ENCODE results near the gene IGSF21. TPM values are rescaled to one million over a fixed set of nuclear protein-coding genes. Genes with fewer than 3 reads are reported as not detected.

IGSF21 gene
- polyA plus RNA-seq, 2 of the 4 experiments (the other 2 are of a cell fraction) = not detected

GRCh38 chr1:18265641-18266040, 158.0 kb downstream of the IGSF21 start:
- Histone ChIP-seq H3K4me1 (no peaks in the 10 kb centered on the region), H3K4me3 (no peak overlapping the region), H3K4me2 (no peak overlapping the region), H3K9me3 (no peaks in the 10 kb centered on the region), H3K27ac (no peak overlapping the region)
- WGBS (ENCODE audit: missing lambda C conversion rate) = 10% methylated on average over 3 of the region's 9 CpGs
- POLR2A ChIA-PET = no interaction called here
- DNase-seq (ENCODE audit: low read depth in 1 of 2, low spot score in 1 of 2) (no peak), FAIRE-seq (no peak), ATAC-seq (no peak)
- TF ChIP-seq SREBF2 (IDR thresholded peaks at IDR 0.05) = no peak
- no peak for TF ChIP-seq REST (IDR thresholded peaks at IDR 0.05)
- no peak for TF ChIP-seq CHD4 (IDR thresholded peaks at IDR 0.05; ENCODE audit: borderline replicate concordance)
- no peak for TF ChIP-seq SMC3 (IDR thresholded peaks at IDR 0.05)
- no peak for TF ChIP-seq NPAS2 (CRISPR knock-in tag; IDR thresholded peaks at IDR 0.05; ENCODE audit: borderline replicate concordance)
- TF ChIP-seq RFX5 (IDR thresholded peaks at IDR 0.05) = no peak
- no peak for TF ChIP-seq ZSCAN20 (CRISPR knock-in tag; IDR thresholded peaks at IDR 0.05)
- TF ChIP-seq KDM1A (IDR thresholded peaks at IDR 0.05; ENCODE audit: low read depth) = no peak
- no peak for TF ChIP-seq GATA3 (IDR thresholded peaks at IDR 0.05; ENCODE audit: borderline replicate concordance)
- TF ChIP-seq ESRRA (IDR thresholded peaks at IDR 0.05; ENCODE audit: borderline replicate concordance, low read length) = no peak
- TF ChIP-seq FOXS1 (CRISPR knock-in tag; IDR thresholded peaks at IDR 0.05) = no peak
- no peak for TF ChIP-seq HEYL (CRISPR knock-in tag; IDR thresholded peaks at IDR 0.05)
- no peak for TF ChIP-seq TP53 (CRISPR knock-in tag; IDR thresholded peaks at IDR 0.05)
- TF ChIP-seq EP300 (IDR thresholded peaks at IDR 0.05) = no peak
- TF ChIP-seq CEBPB (IDR thresholded peaks at IDR 0.05) = no peak
- TF ChIP-seq HDAC2 (IDR thresholded peaks at IDR 0.05) = no peak
- TF ChIP-seq ZC3H11A (IDR thresholded peaks at IDR 0.05) = no peak
- no peak for TF ChIP-seq E2F6 (IDR thresholded peaks at IDR 0.05; ENCODE audit: borderline replicate concordance, low read depth)
- TF ChIP-seq NR3C1 (IDR thresholded peaks at IDR 0.05) = no peak
- CTCF ChIA-PET = no interaction called here

- no peaks in the 10 kb centered on the region for H3K9me3 ChIP-seq
- ChIA-PET CTCF (interaction anchor here (0.7 to 1.1 kb wide), 2 partner anchors 15 to 32 kb away, joined by 3 read pairs; no protein-coding TSS in a partner anchor), POLR2A (no interaction called here)
- no peak for ATAC-seq
- H3K4me3 ChIP-seq = no peak overlapping the region
- TF ChIP-seq MAFK (IDR thresholded peaks at IDR 0.05; ENCODE audit: partially characterized antibody) (no peak), CEBPB (IDR thresholded peaks at IDR 0.05) (no peak), NR3C1 (IDR thresholded peaks at IDR 0.05) (no peak), EHF (CRISPR knock-in tag; IDR thresholded peaks at IDR 0.05) (no peak), EHMT2 (IDR thresholded peaks at IDR 0.05; ENCODE audit: low read depth) (no peak), USF2 (IDR thresholded peaks at IDR 0.05) (no peak), KDM5A (IDR thresholded peaks at IDR 0.05) (no peak), RNF2 (IDR thresholded peaks at IDR 0.05; ENCODE audit: borderline replicate concordance, low read depth) (no peak), RFX5 (IDR thresholded peaks at IDR 0.05) (no peak), ESRRA (IDR thresholded peaks at IDR 0.05; ENCODE audit: borderline replicate concordance, low read length) (no peak), ELK1 (IDR thresholded peaks at IDR 0.05; ENCODE audit: low read depth, low read length) (no peak)
- no peak for FAIRE-seq
- no peaks in the 10 kb centered on the region for H3K4me1 ChIP-seq
- H3K27ac ChIP-seq = no peak overlapping the region
- no peak for DNase-seq (ENCODE audit: low read depth in 1 of 2, low spot score in 1 of 2)
- H3K4me2 ChIP-seq = no peak overlapping the region
- WGBS (ENCODE audit: missing lambda C conversion rate) = no CpG with 5 or more reads among the region's 2 CpGs
Measured at GRCh38 chr1:18266391-18266790, 158.8 kb downstream of the IGSF21 start.
